Measurements from ENCODE around the gene SORD. TPM values are rescaled to one million over a fixed set of nuclear protein-coding genes. Genes with fewer than 3 reads are reported as not detected.
"Not testable (repeated sequence)": the region's sequence is repeated elsewhere in the genome, so short reads cannot be mapped to it uniquely, and the experiment has no call there.

SORD gene
- total and polyA plus RNA-seq, 11 donors: 3.4 to 16.7 (median 9.4) TPM

DNA sequence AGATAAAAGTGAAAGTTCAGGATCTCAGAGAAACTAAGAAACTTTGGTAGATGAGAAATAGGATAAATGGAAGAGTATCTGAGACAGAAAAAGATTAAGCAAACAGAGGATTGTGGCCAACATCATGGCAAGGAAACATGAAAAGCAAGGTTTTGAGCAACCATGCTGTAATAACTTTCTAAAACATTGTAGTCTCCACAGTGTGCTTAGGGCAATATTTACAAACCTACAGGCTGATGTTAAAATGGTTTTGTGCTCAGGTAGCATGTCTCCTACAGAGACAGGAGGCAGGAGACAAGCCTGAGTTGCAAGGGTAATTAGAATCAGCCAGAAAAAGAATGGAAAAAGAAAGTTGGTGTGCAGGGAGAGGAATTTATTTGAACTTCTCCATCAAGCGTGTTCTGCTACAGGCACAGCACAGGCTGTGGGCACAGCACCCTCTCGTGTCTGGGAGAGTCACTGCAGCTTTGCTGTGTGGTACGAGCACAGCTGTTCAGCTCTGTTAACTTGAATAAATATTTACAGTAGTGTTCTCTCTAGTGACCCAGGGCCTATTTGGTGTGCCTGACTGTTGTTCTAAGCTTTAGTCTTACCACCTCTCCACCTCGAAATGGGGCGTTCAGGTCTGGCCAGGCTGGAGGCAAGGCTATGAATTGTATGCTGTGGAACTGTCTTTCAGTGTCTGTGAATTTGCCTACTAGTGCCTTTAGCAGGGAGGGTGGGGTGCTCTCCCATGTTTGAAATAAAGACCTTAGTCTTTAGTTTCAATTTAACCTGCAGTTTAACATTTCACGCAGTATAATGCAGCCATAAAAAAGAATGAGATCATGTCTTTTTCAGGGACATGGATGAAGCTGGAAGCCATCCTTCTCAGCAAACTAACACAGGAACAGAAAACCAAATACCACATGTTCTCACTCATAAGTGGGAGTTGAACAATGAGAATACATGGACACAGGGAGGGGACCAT, 14.1 kb downstream of the SORD start:
- DNase-seq (peak; percentile 54 to 80 (median 62)), ATAC-seq (peak; percentile 64 to 91 (median 87))
- H3K27me3 ChIP-seq, H3K36me3 ChIP-seq, H3K27ac ChIP-seq, H3K4me3 ChIP-seq, H3K4me1 ChIP-seq, H3K9me3 ChIP-seq: not testable (repeated sequence)
- intact Hi-C loops (cut with DNase I): loop anchor here in 8 of 10 donors (2.0 to 10.0 kb wide), 4 partner anchors 68 to 80 kb away; partner anchors contain the start of genes DUOX2 (in 1 of the 8) and DUOXA2 (in 1 of the 8)
- TF ChIP-seq, protein P1, sequence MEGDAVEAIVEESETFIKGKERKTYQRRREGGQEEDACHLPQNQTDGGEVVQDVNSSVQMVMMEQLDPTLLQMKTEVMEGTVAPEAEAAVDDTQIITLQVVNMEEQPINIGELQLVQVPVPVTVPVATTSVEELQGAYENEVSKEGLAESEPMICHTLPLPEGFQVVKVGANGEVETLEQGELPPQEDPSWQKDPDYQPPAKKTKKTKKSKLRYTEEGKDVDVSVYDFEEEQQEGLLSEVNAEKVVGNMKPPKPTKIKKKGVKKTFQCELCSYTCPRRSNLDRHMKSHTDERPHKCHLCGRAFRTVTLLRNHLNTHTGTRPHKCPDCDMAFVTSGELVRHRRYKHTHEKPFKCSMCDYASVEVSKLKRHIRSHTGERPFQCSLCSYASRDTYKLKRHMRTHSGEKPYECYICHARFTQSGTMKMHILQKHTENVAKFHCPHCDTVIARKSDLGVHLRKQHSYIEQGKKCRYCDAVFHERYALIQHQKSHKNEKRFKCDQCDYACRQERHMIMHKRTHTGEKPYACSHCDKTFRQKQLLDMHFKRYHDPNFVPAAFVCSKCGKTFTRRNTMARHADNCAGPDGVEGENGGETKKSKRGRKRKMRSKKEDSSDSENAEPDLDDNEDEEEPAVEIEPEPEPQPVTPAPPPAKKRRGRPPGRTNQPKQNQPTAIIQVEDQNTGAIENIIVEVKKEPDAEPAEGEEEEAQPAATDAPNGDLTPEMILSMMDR (IDR thresholded peaks at IDR 0.05): peak; percentile 74 to 85 (median 80)
- 36 to 45% (median 40%) methylated on average over 6 of the region's 6 CpGs for WGBS, 4 donors

DNA sequence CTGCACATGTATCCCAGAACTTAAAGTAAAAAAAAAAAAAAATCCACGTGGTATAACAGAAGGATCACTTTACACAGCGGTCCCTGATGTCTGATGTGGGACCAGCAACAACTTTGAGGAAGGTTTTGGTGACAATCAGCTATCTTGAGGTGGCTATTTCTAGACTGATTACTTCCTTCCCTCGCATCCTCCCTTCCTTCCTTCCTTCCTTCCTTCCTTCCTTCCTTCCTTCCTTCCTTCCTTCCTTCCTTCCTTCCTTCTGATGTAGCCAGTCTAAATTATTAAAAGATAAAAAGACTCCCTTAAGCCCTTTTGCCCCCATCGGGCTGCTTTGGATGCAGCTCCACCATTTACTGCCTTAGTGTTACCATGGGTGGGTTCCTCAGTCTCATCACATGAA, 14.9 kb downstream of the SORD start:
- ATAC-seq (no peak), DNase-seq (no peak)
- Histone ChIP-seq H3K9me3 (no peaks in the 10 kb centered on the region), H3K4me1 (peaks cover 0 to 6% (median 0%) of the 10 kb centered on the region in 12 donors), H3K4me3 (no peak overlapping the region), H3K27me3 (no peaks in the 10 kb centered on the region), H3K27ac (no peak overlapping the region), H3K36me3 (no peaks in the 10 kb centered on the region)
- TF ChIP-seq, protein P1 (IDR thresholded peaks at IDR 0.05): no peak
- TF ChIP-seq POLR2A (IDR thresholded peaks at IDR 0.05): no peak
- intact Hi-C loops (cut with DNase I): loop anchor here in 8 of 10 donors (2.0 to 10.0 kb wide), 4 partner anchors 69 to 79 kb away; partner anchors contain the start of genes DUOX2 (in 1 of the 8) and DUOXA2 (in 1 of the 8)
- 70 to 83% (median 75%) methylated on average over 4 of the region's 4 CpGs for WGBS, 4 donors

DNA sequence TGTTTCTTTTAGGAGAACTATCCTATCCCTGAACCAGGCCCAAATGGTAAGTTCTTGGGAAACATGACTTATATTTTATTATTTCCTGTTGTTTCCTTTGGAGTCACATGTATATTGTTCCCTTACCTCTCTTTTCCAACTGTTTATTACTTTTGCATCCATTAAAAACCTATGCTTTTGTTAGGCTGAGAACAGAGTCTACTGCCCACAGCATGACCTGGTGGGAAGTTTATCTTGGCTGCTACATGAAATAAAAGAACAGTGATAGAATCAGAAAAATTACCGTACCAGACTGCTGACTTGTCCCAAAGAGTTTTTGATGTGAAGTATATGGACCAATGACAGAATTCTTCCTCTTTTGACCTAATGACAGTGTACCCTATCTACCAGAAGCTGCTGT, 17.4 kb downstream of the SORD start:
- H3K27ac ChIP-seq; H3K4me3 ChIP-seq; intact Hi-C loops (cut with DNase I); H3K36me3 ChIP-seq; H3K4me1 ChIP-seq; H3K9me3 ChIP-seq; DNase-seq; H3K27me3 ChIP-seq; ATAC-seq: not testable (repeated sequence)
- 74 to 82% (median 78%) methylated on average over 1 of the region's 1 CpG for WGBS, 4 donors

DNA sequence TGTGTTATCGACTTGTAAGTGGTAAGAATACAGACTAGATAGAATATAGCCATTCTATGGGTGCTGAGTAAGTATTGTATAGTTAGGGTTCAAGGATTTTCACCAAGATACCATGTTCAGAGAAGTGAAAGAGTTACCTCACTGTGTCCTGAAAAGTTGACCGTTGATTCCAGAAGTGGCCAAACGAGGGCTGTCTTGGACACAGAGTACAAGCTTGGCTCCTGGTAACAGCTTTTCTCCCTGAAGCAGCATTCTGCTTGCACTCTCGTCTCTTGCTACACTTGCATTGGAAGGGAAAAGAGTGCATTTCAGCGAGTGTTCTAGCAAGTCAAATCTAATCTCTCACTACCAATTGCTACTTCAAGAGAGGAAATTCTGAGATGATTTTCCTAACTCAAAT, 18.5 kb downstream of the SORD start:
- H3K4me3 ChIP-seq; H3K36me3 ChIP-seq; intact Hi-C loops (cut with DNase I); H3K27me3 ChIP-seq; H3K9me3 ChIP-seq; H3K4me1 ChIP-seq; H3K27ac ChIP-seq; DNase-seq: not testable (repeated sequence)
- peak; percentile 54 to 69 (median 59) for ATAC-seq
- TF ChIP-seq, protein P1 (IDR thresholded peaks at IDR 0.05): peak in 3 of 12 donors; percentile 10 to 21 (median 11)
- WGBS, 4 donors: 51 to 60% (median 55%) methylated on average over 5 of the region's 5 CpGs

DNA sequence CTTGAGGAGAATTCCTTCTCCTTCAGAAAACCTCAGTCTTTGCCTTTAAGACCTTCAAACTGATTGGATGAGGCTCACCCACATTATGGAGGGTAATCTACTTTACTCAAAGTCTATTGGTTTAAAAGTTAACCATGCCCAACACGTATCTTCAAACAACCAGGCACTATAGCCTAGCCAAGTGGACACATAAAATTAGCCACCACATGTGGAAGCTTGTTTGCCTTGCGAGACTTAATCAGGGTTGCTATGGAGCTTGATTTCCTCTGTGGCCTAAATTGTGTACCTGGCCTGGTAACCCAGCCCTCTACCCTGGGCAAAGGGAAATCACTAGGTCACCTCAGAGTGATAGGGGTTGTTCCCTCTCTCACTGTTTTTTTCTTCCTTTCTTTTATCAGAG, 19.9 kb downstream of the SORD start:
- DNase-seq: not testable (repeated sequence)
- 17 to 98% (median 83%) methylated on average over 1 to 2 of the region's 2 CpGs; no CpG with 5 or more reads in 1 of the 4 donors for WGBS, 4 donors

DNA sequence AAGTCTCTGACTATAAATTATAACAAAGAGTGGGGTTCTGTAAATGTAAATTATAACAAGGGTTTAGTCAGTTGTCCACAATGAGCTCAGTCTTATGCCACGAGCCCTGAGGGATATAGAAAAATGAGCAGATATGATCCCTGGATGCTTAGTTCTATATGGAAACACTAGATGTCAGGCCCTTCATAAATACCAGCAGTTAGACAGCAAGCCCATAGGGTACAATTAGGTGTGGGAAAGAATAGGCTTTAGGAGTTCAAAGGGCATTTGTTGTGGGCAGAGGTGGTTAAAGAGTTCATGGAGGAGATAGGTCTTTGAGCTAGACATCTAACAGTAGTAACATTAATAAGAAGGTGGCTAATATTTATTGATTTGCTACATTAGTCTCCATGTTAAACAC, 21.3 kb downstream of the SORD start:
- H3K4me1 ChIP-seq; H3K4me3 ChIP-seq; H3K9me3 ChIP-seq; DNase-seq; H3K27ac ChIP-seq; intact Hi-C loops (cut with DNase I); H3K27me3 ChIP-seq; ATAC-seq: not testable (repeated sequence)
- peaks cover 0 to 12% (median 0%) of the 10 kb centered on the region in 9 donors for H3K36me3 ChIP-seq
- 100% methylated on average over 1 of the region's 1 CpG; no CpG with 5 or more reads in 2 of the 4 donors for WGBS, 4 donors

More for the DNA sequence above, 19.9 kb downstream of the SORD start:
- ATAC-seq; H3K27me3 ChIP-seq; H3K4me1 ChIP-seq; intact Hi-C loops (cut with DNase I); H3K27ac ChIP-seq; H3K4me3 ChIP-seq; H3K9me3 ChIP-seq: not testable (repeated sequence)
- H3K36me3 ChIP-seq: peaks cover 0 to 12% (median 0%) of the 10 kb centered on the region in 9 donors

DNA sequence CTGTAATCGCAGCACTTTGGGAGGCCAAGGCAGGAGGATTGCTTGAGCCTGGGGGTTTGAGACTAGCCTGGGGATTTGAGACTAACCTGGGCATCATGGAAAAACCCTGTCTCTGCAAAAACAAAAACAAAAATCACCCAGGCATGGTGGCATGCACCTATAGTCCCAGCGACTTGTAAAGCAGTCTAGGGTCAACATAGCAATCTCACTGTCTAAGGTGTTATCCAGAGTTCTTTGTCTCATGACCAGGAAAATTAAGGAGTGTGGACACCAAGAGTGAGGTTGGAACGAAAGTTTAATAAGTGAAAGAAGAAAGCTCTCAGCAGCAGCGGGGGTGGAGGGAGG, 25.4 kb downstream of the SORD start:
- H3K27me3 ChIP-seq; H3K4me1 ChIP-seq; DNase-seq; intact Hi-C loops (cut with DNase I); H3K9me3 ChIP-seq; H3K4me3 ChIP-seq: not testable (repeated sequence)
- H3K27ac ChIP-seq: peak overlapping the region in 1 of 12 donors; percentile 84
- ATAC-seq: peak in 1 of 4 donors; percentile 14
- 78 to 83% (median 78%) methylated on average over 4 of the region's 4 CpGs for whole genome bisulfite sequencing, 4 donors
- H3K36me3 ChIP-seq: peaks cover 0 to 12% (median 0%) of the 10 kb centered on the region in 9 donors
